Measurements from ENCODE around the gene NUDT16L1. TPM values are rescaled to one million over a fixed set of nuclear protein-coding genes. Genes with fewer than 3 reads are reported as not detected.
"Not testable (repeated sequence)": the region's sequence is repeated elsewhere in the genome, so short reads cannot be mapped to it uniquely, and the experiment has no call there.

The NUDT16L1 gene
- polyA plus RNA-seq (2013, experiment 1 of 4): 32.9 TPM
- 37.9 TPM for polyA plus RNA-seq (2013, experiment 2 of 4)
- polyA plus RNA-seq (2013, experiment 3 of 4): 32.6 TPM
- polyA plus RNA-seq (2013, experiment 4 of 4): 36.5 TPM

DNA sequence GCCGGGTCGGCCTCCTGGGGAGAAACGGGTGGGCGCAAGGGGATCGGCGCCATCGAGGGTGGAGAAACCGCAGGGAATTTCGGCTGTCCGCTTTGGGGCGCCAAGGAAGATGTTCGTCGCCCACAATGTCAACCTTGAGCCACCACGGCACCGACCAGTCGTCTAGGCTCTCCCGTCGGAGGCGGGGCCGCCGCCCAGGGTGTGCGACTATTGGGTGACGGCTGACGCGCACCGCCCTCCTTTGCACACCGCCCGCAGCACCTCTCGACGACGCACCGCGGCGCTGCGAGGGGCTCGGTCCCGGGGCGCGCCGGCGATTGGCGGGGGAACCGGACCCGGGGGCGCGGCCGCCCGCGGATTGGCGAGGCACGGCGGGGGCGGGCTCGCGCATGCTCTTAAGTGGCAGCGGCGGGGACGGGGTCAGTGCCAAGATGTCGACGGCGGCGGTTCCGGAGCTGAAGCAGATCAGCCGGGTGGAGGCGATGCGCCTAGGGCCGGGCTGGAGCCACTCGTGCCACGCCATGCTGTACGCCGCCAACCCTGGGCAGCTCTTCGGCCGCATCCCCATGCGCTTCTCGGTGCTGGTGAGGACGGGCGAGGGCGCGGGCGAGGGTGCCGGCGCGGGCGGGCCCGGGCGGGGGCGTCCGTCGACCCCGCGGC, at the start of gene NUDT16L1:
Gene NUDT16L1, plus strand, starts transcription at position 267 of the 660 bp plus-strand sequence. Its CDS starts 165 bp downstream, at position 432.
- H3K4me1 ChIP-seq (ENCODE audit: control insufficient read depth, insufficient read depth, low read length): peaks cover 9% of the 10 kb centered on the region
- H3K27me3 ChIP-seq (ENCODE audit: control insufficient read depth, insufficient read depth, low read length, poor library complexity, severe bottlenecking): no peaks in the 10 kb centered on the region
- H3K4me3 ChIP-seq (ENCODE audit: insufficient read depth, low read depth, low read length): peak within 1 kb of the TSS; percentile 99
- WGBS, 2 experiments: 0% methylated on average over 91 of the region's 91 CpGs
- peaks cover 6% of the 10 kb centered on the region for H3K36me3 ChIP-seq (ENCODE audit: control insufficient read depth, insufficient read depth, low read length)
- no peak within 1 kb of the TSS for H3K27ac ChIP-seq (ENCODE audit: insufficient read depth, low read depth, low read length, poor library complexity, severe bottlenecking)
- no peaks in the 10 kb centered on the region for H3K9me3 ChIP-seq (ENCODE audit: control insufficient read depth, low read length)

DNA sequence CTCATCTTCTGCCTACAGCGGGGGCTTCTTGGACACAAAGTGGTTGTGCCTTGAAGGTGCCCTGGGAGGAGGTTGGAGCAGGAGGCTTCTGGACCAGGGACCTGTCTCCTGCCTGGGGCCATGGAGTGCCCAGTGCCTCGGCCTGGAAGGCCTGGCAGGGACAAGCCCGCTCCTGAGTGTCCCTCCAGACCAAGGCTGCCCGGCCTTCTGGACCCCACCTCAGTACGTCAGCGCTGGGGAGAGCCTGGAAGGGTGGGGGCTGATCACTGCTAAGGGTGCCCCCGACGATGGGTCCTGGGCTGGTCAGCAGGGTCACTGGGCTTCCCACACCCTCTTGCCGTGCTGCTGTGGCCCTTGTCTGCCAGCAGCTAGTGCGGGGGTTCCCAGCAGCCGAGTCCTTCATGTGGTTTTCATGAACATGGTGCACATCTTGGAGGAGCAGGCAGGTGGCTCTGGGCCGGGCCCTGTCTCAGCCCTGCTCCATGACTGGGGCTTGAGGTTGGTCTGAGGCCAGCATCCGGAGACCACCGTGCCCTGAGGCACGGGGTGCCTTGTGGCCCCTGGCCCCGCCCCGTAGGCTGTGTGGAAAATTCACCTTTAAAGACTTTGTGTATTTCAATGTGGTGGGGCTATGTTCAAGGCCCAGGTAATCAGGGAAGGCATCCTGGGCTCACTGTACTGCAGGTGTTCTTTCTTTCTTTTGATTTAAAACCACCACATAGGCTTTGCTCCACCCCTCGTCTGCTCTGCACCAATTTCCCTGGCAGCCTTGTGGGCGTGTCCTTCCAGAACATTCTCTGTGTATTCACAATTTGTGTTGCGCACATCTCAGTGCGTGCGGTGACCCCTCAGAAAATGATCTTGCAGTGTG, 46.4 kb upstream of the NUDT16L1 start:
- no peak overlapping the region for H3K4me3 ChIP-seq (ENCODE audit: insufficient read depth, low read depth, low read length)

DNA sequence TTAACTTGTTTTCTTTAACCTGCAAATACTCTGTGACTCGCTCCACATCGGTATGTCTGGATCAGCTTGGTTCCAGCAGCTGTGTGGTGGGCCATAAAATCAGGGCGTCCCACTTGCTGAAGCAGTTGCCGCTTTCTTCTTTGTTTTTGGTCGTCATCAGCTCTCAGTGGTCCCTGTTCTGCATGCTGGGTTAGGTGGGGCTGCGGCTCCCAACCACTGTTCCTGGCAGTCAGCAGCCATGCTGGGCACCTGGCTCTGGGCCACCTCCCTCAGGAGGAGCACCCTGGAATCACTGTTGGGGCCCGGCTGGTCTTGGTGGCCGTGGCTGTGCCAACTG, 45.8 kb upstream of the NUDT16L1 start:
- Histone ChIP-seq H3K27ac (ENCODE audit: insufficient read depth, low read depth, low read length, poor library complexity, severe bottlenecking) (no peak overlapping the region), H3K9me3 (ENCODE audit: control insufficient read depth, low read length) (no peaks in the 10 kb centered on the region), H3K4me1 (ENCODE audit: control insufficient read depth, insufficient read depth, low read length) (no peaks in the 10 kb centered on the region), H3K36me3 (ENCODE audit: control insufficient read depth, insufficient read depth, low read length) (peaks cover 4% of the 10 kb centered on the region), H3K27me3 (ENCODE audit: control insufficient read depth, insufficient read depth, low read length, poor library complexity, severe bottlenecking) (no peaks in the 10 kb centered on the region), H3K4me3 (ENCODE audit: insufficient read depth, low read depth, low read length) (no peak overlapping the region)
- WGBS, 2 experiments: 95 to 97% methylated on average over 8 of the region's 8 CpGs

More for the DNA sequence above, 46.4 kb upstream of the NUDT16L1 start:
- no peaks in the 10 kb centered on the region for H3K9me3 ChIP-seq (ENCODE audit: control insufficient read depth, low read length)
- peaks cover 4% of the 10 kb centered on the region for H3K36me3 ChIP-seq (ENCODE audit: control insufficient read depth, insufficient read depth, low read length)
- H3K4me1 ChIP-seq (ENCODE audit: control insufficient read depth, insufficient read depth, low read length): no peaks in the 10 kb centered on the region
- H3K27me3 ChIP-seq (ENCODE audit: control insufficient read depth, insufficient read depth, low read length, poor library complexity, severe bottlenecking): no peaks in the 10 kb centered on the region
- H3K27ac ChIP-seq (ENCODE audit: insufficient read depth, low read depth, low read length, poor library complexity, severe bottlenecking): no peak overlapping the region
- 96 to 97% methylated on average over 22 of the region's 22 CpGs for WGBS, 2 experiments

DNA sequence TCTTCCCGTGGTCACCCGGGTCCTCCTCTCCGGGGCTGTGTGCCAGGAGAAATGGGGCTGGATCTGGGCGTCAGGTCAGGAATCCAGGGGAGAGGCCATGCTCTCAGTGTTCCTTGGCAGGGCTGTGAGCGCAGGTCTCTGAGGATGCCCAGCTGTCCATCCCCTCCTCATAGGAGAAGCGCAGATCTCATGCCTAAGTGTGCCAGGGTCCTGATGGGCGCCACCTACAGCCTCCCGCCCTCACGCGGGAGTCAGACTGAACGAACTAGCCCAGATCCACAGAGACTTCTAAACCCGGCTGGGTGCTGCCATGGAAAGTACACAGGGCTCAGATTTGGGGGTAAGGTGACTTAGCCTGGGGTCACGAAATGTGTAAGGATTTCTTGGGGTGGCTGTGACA, 44.4 kb upstream of the NUDT16L1 start:
- H3K9me3 ChIP-seq (ENCODE audit: control insufficient read depth, low read length): no peaks in the 10 kb centered on the region
- 95 to 96% methylated on average over 13 of the region's 13 CpGs for WGBS, 2 experiments

DNA sequence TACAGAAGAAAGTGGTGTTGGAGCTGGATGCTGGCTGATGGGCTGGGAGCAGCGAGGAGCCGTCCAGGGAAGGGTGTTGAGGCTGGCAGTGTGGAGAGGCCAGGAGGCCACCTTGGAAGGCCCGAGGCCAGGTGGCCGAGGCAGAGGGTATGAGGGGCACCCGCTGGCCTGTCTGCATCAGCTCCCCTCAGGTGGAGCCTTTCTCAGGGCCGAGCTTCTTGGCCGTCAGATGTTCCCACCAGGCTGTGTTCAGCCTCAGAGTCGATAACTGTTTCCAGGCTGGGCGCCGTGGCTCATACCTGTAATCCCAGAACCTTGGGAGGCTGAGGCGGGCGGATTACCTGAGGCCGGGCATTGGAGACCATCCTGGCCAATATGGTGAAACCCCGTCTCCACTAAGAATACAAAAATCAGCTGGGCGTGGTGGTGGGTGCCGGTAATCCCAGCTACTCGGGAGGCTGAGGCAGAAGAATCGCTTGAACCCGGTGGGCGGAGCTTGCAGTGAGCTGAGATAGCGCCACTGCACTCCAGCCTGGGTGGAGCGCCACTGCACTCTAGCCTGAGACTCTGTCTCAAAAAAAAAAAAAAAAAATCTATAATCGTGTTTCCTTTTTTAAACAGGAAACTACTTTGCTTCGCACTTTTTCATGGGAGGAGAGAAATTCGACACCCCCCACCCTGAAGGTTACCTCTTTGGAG, 43.5 kb upstream of the NUDT16L1 start:
- no peaks in the 10 kb centered on the region for H3K27me3 ChIP-seq (ENCODE audit: control insufficient read depth, insufficient read depth, low read length, poor library complexity, severe bottlenecking)
- H3K9me3 ChIP-seq (ENCODE audit: control insufficient read depth, low read length): no peaks in the 10 kb centered on the region
- no peaks in the 10 kb centered on the region for H3K4me1 ChIP-seq (ENCODE audit: control insufficient read depth, insufficient read depth, low read length)
- H3K4me3 ChIP-seq (ENCODE audit: insufficient read depth, low read depth, low read length): no peak overlapping the region
- no peak overlapping the region for H3K27ac ChIP-seq (ENCODE audit: insufficient read depth, low read depth, low read length, poor library complexity, severe bottlenecking)
- H3K36me3 ChIP-seq (ENCODE audit: control insufficient read depth, insufficient read depth, low read length): peaks cover 4% of the 10 kb centered on the region
- 94 to 95% methylated on average over 25 of the region's 25 CpGs for WGBS, 2 experiments

More for the DNA sequence above, 44.4 kb upstream of the NUDT16L1 start:
- Histone ChIP-seq H3K36me3 (ENCODE audit: control insufficient read depth, insufficient read depth, low read length) (peaks cover 4% of the 10 kb centered on the region), H3K27me3 (ENCODE audit: control insufficient read depth, insufficient read depth, low read length, poor library complexity, severe bottlenecking) (no peaks in the 10 kb centered on the region), H3K27ac (ENCODE audit: insufficient read depth, low read depth, low read length, poor library complexity, severe bottlenecking) (no peak overlapping the region), H3K4me1 (ENCODE audit: control insufficient read depth, insufficient read depth, low read length) (no peaks in the 10 kb centered on the region), H3K4me3 (ENCODE audit: insufficient read depth, low read depth, low read length) (no peak overlapping the region)

DNA sequence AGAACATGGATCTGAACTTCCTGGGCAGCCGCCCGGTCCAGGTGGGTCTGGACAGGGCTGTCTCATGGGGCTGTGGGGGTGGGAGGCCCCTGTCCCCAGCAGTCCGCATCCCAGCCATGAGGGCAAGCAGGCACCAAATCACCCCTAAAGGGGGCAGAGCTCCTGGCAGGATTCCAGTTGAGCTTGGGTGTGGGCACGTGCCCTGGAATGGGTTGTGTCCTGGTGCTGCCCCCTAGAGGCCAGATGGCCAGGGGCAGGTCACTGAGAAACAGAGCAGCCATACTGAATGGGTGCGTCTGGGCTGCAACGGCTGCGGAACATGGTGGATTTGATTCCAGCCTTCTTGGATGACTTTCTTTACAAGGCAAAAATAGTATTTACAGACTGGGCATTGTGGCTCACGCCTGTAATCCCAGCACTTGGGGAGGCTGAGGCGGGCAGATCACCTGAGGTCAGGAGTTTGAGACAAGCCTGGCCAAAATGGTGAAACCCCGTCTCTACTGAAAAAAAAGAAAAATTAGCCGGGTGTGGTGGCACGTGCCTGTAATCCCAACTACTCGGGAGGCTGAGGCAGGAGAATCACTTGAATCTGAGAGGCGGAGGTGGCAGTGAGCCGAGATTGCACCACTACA, 42.8 kb upstream of the NUDT16L1 start:
- H3K27ac ChIP-seq (ENCODE audit: insufficient read depth, low read depth, low read length, poor library complexity, severe bottlenecking); H3K36me3 ChIP-seq (ENCODE audit: control insufficient read depth, insufficient read depth, low read length); H3K4me1 ChIP-seq (ENCODE audit: control insufficient read depth, insufficient read depth, low read length); H3K9me3 ChIP-seq (ENCODE audit: control insufficient read depth, low read length); H3K27me3 ChIP-seq (ENCODE audit: control insufficient read depth, insufficient read depth, low read length, poor library complexity, severe bottlenecking); H3K4me3 ChIP-seq (ENCODE audit: insufficient read depth, low read depth, low read length): not testable (repeated sequence)
- WGBS, 2 experiments: 90 to 91% methylated on average over 15 of the region's 15 CpGs

DNA sequence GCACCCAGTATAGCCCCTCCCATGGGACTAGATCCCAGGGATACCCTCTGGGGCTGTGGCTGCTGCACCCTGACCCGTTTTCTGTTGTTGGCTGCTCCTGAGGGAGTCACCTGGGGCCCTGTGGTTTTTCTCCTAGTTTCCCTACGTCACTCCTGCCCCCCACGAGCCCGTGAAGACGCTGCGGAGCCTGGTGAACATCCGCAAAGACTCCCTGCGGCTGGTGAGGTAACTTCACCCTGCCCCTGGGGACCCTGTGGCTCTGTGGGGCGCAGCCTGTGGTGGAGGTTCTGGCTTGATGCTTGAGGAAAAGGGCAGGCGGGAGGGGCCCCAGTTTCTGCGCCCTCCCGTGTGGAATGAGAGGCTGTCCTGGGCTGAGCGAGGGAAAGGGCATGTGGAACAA, 41.5 kb upstream of the NUDT16L1 start:
- no peak overlapping the region for H3K4me3 ChIP-seq (ENCODE audit: insufficient read depth, low read depth, low read length)
- H3K9me3 ChIP-seq (ENCODE audit: control insufficient read depth, low read length): no peaks in the 10 kb centered on the region
- H3K36me3 ChIP-seq (ENCODE audit: control insufficient read depth, insufficient read depth, low read length): peaks cover 1% of the 10 kb centered on the region
- no peaks in the 10 kb centered on the region for H3K27me3 ChIP-seq (ENCODE audit: control insufficient read depth, insufficient read depth, low read length, poor library complexity, severe bottlenecking)
- no peak overlapping the region for H3K27ac ChIP-seq (ENCODE audit: insufficient read depth, low read depth, low read length, poor library complexity, severe bottlenecking)
- H3K4me1 ChIP-seq (ENCODE audit: control insufficient read depth, insufficient read depth, low read length): no peaks in the 10 kb centered on the region
- WGBS, 2 experiments: 95% methylated on average over 13 of the region's 13 CpGs

DNA sequence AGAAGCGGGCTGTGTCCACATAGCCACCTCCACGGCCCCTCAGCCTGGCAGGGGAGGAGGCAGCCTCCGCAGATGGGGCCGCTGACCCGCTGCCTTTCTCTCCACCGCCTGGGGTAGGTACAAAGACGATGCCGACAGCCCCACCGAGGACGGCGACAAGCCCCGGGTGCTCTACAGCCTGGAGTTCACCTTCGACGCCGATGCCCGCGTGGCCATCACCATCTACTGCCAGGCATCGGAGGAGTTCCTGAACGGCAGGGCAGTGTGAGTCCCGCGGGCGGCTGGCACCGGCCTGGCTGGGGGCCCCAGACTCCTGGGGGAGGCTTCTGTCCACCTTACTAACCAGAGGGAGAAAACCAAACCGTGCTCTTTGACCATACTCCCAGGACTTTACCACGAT, 40.8 kb upstream of the NUDT16L1 start:
- WGBS, 2 experiments: 95 to 97% methylated on average over 25 of the region's 25 CpGs
- no peaks in the 10 kb centered on the region for H3K4me1 ChIP-seq (ENCODE audit: control insufficient read depth, insufficient read depth, low read length)
- H3K27ac ChIP-seq (ENCODE audit: insufficient read depth, low read depth, low read length, poor library complexity, severe bottlenecking): no peak overlapping the region
- no peaks in the 10 kb centered on the region for H3K36me3 ChIP-seq (ENCODE audit: control insufficient read depth, insufficient read depth, low read length)
- H3K27me3 ChIP-seq (ENCODE audit: control insufficient read depth, insufficient read depth, low read length, poor library complexity, severe bottlenecking): no peaks in the 10 kb centered on the region
- H3K4me3 ChIP-seq (ENCODE audit: insufficient read depth, low read depth, low read length): no peak overlapping the region
- no peaks in the 10 kb centered on the region for H3K9me3 ChIP-seq (ENCODE audit: control insufficient read depth, low read length)

DNA sequence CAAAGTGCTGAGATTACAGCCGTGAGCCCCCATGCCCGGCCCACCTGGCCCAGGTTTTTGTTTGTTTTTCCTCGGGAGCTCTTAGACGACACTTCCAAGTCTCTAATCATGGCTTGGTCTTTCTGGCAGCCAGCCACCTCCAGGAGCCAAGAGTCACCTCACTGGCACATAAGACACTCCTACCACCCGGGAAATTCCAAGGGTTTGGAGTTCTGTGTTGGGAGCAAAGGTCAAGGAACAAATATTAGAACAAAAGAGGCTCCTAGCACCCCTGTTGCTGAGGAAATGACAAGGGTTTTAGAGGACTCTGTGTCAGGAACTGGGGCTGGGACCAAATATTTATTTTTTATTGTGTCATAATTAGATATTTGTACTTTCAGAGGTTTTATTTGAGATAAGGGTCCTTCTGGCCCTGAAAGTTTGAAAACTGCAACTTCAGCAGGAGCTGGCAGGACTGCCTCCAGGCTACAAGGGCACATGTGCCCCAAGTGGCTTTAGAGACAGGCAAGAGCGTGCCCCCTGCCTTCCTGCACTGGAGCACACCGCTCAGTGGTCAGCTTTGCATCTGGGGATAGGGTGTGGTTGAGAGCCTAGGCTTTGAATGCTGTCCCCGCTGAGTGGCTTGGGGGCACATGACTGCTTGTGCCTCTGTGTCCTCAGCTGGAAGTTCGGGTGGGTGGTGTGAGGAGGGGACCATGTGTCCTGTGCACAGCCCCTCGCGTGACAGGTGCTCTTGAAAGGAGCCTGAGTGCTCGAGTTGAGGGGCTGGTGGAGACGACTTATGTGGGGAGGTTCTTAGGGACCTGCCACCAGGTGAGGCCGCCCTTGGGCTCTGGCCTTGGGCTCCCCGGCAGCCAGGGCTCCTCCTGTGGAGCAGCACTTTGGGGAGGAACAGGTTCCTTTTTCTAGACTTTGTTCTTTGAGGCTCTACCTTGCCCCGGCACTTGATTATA, 39.1 kb upstream of the NUDT16L1 start:
- 93 to 94% methylated on average over 16 of the region's 16 CpGs for WGBS, 2 experiments
- no peaks in the 10 kb centered on the region for H3K27me3 ChIP-seq (ENCODE audit: control insufficient read depth, insufficient read depth, low read length, poor library complexity, severe bottlenecking)
- no peaks in the 10 kb centered on the region for H3K9me3 ChIP-seq (ENCODE audit: control insufficient read depth, low read length)
- no peaks in the 10 kb centered on the region for H3K4me1 ChIP-seq (ENCODE audit: control insufficient read depth, insufficient read depth, low read length)
- no peak overlapping the region for H3K27ac ChIP-seq (ENCODE audit: insufficient read depth, low read depth, low read length, poor library complexity, severe bottlenecking)
- H3K36me3 ChIP-seq (ENCODE audit: control insufficient read depth, insufficient read depth, low read length): no peaks in the 10 kb centered on the region
- H3K4me3 ChIP-seq (ENCODE audit: insufficient read depth, low read depth, low read length): no peak overlapping the region
